PC-9 (cell line): ENCODE data around the gene GPR68. TPM values are rescaled to one million over a fixed set of nuclear protein-coding genes. Genes with fewer than 3 reads are reported as not detected.

Source experiments
- BruUV-seq: library from RNA; stranded (reverse); fragments of 400-500 nt; replicated peaks from 2 replicates; lab custom pipeline; 2021; lab: Mats Ljungman, UMichigan
- CTCF ChIA-PET: fragments of 300-600 bp; sonication (Branson Sonifier 250); formaldehyde crosslinking; loops from one replicate; lab custom pipeline; 2022; ENCODE audit warnings: antibody characterized with exemption; lab: Charles Lee
- POLR2A ChIA-PET: fragments of 300-600 bp; sonication (Branson Sonifier 250); formaldehyde crosslinking; loops from one replicate; lab custom pipeline; 2022; ENCODE audit warnings: antibody characterized with exemption; ENCODE audit not compliant: unreplicated experiment; lab: Charles Lee
- DNase-seq, 2 experiments: peaks; one replicate each; pipeline versions ENCODE4 v3.0.0 to v3.0.0-alpha.2; 2015 to 2022; ENCODE audit warnings: mixed read lengths in 1 of 2
- H2AFZ ChIP-seq: fragments of 200-600 bp; sonication (generic); 2 replicates; pipeline ENCODE4 v1.8.1; 2017; ENCODE audit warnings: antibody characterized with exemption
- H3F3A ChIP-seq: fragments of 200-600 bp; sonication (generic); 2 replicates; pipeline ENCODE4 v1.8.1; 2017; ENCODE audit warnings: antibody characterized with exemption, mild to moderate bottlenecking, low read depth; ENCODE audit not compliant: insufficient read depth
- H3K27ac ChIP-seq: fragments of 200-600 bp; sonication (generic); 2 replicates; pipeline ENCODE4 v1.6.1; 2016; ENCODE audit warnings: mixed run types
- H3K27me3 ChIP-seq: fragments of 200-600 bp; sonication (generic); 2 replicates; pipeline ENCODE4 v1.6.1; 2016; ENCODE audit warnings: low read depth, mixed run types; ENCODE audit not compliant: insufficient read depth
- H3K36me3 ChIP-seq: fragments of 200-600 bp; sonication (generic); 2 replicates; pipeline ENCODE4 v1.6.1; 2016; ENCODE audit warnings: low read depth, mixed run types
- H3K4me1 ChIP-seq: fragments of 200-600 bp; sonication (generic); replicated peaks from 2 replicates; pipeline ENCODE4 v1.6.1; 2016; ENCODE audit warnings: mixed run types; ENCODE audit not compliant: insufficient read depth
- H3K4me2 ChIP-seq: fragments of 200-600 bp; sonication (generic); 2 replicates; pipeline ENCODE4 v1.6.1; 2017; ENCODE audit warnings: mixed run types
- H3K4me3 ChIP-seq: fragments of 200-600 bp; sonication (generic); 2 replicates; pipeline ENCODE4 v1.6.1; 2016; ENCODE audit warnings: mixed run types
- H3K79me2 ChIP-seq: fragments of 200-600 bp; sonication (generic); 2 replicates; pipeline ENCODE4 v1.6.1; 2017; ENCODE audit warnings: low read depth, mixed run types
- H3K9me2 ChIP-seq: fragments of 200-600 bp; sonication (generic); 2 replicates; pipeline ENCODE4 v1.8.1; 2017; ENCODE audit warnings: mild to moderate bottlenecking; ENCODE audit not compliant: insufficient read depth
- H3K9me3 ChIP-seq: fragments of 200-600 bp; sonication (generic); 2 replicates; pipeline ENCODE4 v1.8.1; 2016; ENCODE audit warnings: low read depth; ENCODE audit not compliant: insufficient read depth
- H4K20me1 ChIP-seq: fragments of 200-600 bp; sonication (generic); 2 replicates; pipeline ENCODE4 v1.8.1; 2017; ENCODE audit not compliant: insufficient read depth
- CTCF ChIP-seq: fragments of 200-600 bp; sonication (generic); conservative IDR thresholded peaks from 2 replicates; pipeline ENCODE4 v1.6.1; 2017; ENCODE audit warnings: mixed run types, antibody characterized with exemption, mild to moderate bottlenecking, moderate library complexity
- EZH2 ChIP-seq: fragments of 200-600 bp; sonication (generic); IDR thresholded peaks from 2 replicates; pipeline ENCODE4 v1.8.0; 2017; ENCODE audit warnings: antibody characterized with exemption, low read depth
- intact Hi-C: fragments of 100-400 bp; cut with micrococcal nuclease; formaldehyde crosslinking; loops from one replicate; pipeline ENCODE4 v1.10.0; 2022; ENCODE audit not compliant: unreplicated experiment
- total RNA-seq: library from RNA; stranded (reverse); gene quantifications from 2 replicates; pipeline ENCODE4 v1.2.3, GENCODE V29; 2021

Gene GPR68
- total RNA-seq, 1 experiment from 2014 or later, result not detected

DNA sequence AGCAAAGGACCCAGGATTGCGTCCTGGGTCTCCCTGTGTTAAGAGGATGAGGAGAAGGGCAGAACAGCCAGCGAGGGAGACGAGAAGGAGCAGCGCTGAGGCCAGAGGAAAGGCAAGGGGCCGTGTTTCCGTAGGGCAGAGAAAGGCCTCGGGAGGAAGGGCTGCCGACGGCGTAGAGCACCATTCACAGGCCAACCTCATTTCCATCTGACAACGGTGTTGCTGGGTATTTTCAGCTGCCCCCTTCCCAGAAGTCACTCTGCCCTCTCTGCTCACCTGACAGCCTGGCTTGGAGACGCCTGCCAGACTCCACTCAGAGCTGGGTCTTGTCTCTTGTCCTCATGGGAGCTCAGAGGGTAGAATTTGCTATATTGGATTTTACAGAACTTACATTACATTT, 51.4 kb downstream of the GPR68 start:
- intact Hi-C loops, result no loop called here
- Histone ChIP-seq H3K9me3 (no peaks in the 10 kb centered on the region), H3K4me2 (no peak overlapping the region), H3K9me2 (no peaks in the 10 kb centered on the region), H3K79me2 (no peaks in the 10 kb centered on the region), H3K4me1 (no peaks in the 10 kb centered on the region), H2AFZ (no peak overlapping the region), H3K27me3 (no peaks in the 10 kb centered on the region), H4K20me1 (no peaks in the 10 kb centered on the region), H3F3A (no peaks in the 10 kb centered on the region), H3K27ac (no peak overlapping the region), H3K36me3 (no peaks in the 10 kb centered on the region), H3K4me3 (no peak overlapping the region)
- BruUV-seq, result no TSS peak
- no peak for DNase-seq
- ChIA-PET POLR2A (no interaction called here), CTCF (no interaction called here)
- no peak for TF ChIP-seq CTCF
- no peak for TF ChIP-seq EZH2

DNA sequence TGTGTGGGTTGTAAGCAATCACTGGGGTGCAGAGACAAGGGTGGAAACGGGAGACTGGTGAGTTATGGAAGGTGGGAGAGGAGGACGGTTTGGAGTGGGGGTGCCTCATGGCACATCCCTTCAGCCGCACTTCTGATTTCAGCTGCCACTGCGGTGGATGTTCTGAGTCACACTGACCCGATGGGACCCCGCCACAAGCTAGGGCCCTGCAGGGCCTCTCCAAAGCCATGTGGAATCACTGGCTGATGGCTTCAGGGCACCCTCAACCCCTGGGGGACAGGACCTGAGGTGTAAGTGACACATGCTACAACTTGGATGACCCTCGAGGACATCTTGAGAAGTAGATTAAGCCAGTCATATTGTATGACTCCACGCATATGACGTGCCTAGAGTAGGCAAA, 53.7 kb downstream of the GPR68 start:
- Histone ChIP-seq H3K27ac (no peak overlapping the region), H3K27me3 (no peaks in the 10 kb centered on the region), H3K4me2 (no peak overlapping the region), H2AFZ (no peak overlapping the region), H3K9me3 (no peaks in the 10 kb centered on the region), H3K79me2 (no peaks in the 10 kb centered on the region), H3F3A (no peaks in the 10 kb centered on the region), H3K4me3 (no peak overlapping the region), H3K9me2 (no peaks in the 10 kb centered on the region), H3K36me3 (no peaks in the 10 kb centered on the region), H4K20me1 (no peaks in the 10 kb centered on the region), H3K4me1 (no peaks in the 10 kb centered on the region)
- intact Hi-C loops, result no loop called here
- ChIA-PET POLR2A (no interaction called here), CTCF (no interaction called here)
- BruUV-seq, result no TSS peak
- TF ChIP-seq CTCF (no peak), EZH2 (no peak)
- no peak for DNase-seq

GRCh38 chr14:91187271-91187670, 57.2 kb downstream of the GPR68 start:
- no peaks in the 10 kb centered on the region for H3F3A ChIP-seq
- BruUV-seq, result no TSS peak
- H2AFZ ChIP-seq, result no peak overlapping the region
- H3K27me3 ChIP-seq, result no peaks in the 10 kb centered on the region
- no peak overlapping the region for H3K27ac ChIP-seq
- no peaks in the 10 kb centered on the region for H3K79me2 ChIP-seq
- TF ChIP-seq CTCF, result no peak
- no peak for TF ChIP-seq EZH2
- intact Hi-C loops, result no loop called here
- POLR2A ChIA-PET, result no interaction called here
- H3K4me2 ChIP-seq, result no peak overlapping the region
- no peaks in the 10 kb centered on the region for H3K9me2 ChIP-seq
- H4K20me1 ChIP-seq, result no peaks in the 10 kb centered on the region
- H3K36me3 ChIP-seq, result no peaks in the 10 kb centered on the region
- CTCF ChIA-PET, result no interaction called here
- no peaks in the 10 kb centered on the region for H3K9me3 ChIP-seq
- H3K4me1 ChIP-seq, result no peaks in the 10 kb centered on the region
- no peak overlapping the region for H3K4me3 ChIP-seq
- no peak for DNase-seq
